ENCODE results near the gene NDUFS4.

NDUFS4 gene

DNA sequence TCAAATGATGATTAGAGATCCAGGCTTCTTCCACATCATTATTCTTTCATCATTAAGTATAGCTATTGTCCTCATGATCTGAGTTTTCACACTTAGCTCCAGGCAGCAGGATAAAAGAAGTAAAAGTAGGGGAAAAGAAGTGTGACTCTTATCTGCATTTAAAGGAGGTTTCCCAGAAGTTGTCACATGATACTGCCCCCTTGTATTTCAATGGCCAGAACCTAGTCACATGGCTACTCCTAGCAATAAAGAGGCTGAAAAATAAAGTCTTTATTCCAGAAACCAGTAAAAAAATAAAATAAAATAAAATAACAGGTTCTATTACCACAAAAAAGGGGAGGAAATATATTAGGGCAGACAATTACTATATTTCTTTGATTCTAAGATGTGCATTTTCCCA, 5.3 kb upstream of the NDUFS4 start:
- Histone ChIP-seq H3K9me3 (ENCODE audit: control insufficient read depth, insufficient read depth, low read length) (no peaks in the 10 kb centered on the region), H3K9ac (ENCODE audit: low read depth, low read length) (no peak overlapping the region), H3K4me1 (ENCODE audit: insufficient read depth, low read length) (no peaks in the 10 kb centered on the region), H3K36me3 (ENCODE audit: insufficient read depth, low read length) (no peaks in the 10 kb centered on the region)

DNA sequence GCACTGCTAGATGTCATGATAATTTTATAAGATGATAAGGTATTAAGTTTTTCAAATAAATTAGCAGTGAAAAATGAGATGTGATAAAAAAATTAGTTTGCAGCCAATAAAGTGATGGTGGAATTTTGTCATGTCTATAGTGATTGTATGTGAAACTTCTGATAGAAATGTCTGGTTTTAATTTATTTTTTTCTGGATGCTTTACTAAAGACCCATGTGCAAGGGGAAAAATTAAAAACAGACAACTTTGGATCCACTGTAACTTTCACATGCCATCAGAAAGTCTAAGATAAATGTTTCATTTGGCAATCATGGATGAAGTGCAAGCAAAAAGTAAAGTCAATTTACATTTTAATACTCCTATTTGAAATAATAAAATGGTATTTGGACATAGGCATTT, 4.4 kb upstream of the NDUFS4 start:
- no peaks in the 10 kb centered on the region for H3K36me3 ChIP-seq (ENCODE audit: insufficient read depth, low read length)
- no peaks in the 10 kb centered on the region for H3K9me3 ChIP-seq (ENCODE audit: control insufficient read depth, insufficient read depth, low read length)
- H3K4me1 ChIP-seq (ENCODE audit: insufficient read depth, low read length) = no peaks in the 10 kb centered on the region
- no peak overlapping the region for H3K9ac ChIP-seq (ENCODE audit: low read depth, low read length)

DNA sequence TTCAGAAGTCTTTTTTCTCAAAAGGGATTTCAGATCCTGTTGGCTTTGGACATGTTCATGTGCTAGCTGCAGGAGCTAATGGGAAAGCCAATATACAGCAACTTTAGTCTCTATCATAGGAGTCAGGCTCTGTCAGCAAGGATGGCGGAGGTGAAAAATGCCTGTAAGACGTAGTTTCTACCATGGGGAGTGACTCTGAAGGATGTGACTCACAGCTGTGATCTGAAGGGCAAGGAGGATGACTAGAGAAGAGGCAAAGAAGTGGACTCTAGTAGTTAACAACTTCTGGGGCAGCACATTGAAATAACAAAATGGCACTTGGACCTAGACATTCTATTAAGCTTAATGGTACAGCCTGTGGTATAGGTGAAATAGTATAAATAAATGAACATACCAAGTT, 3.1 kb upstream of the NDUFS4 start:
- H3K9me3 ChIP-seq (ENCODE audit: control insufficient read depth, insufficient read depth, low read length) = no peaks in the 10 kb centered on the region
- H3K4me1 ChIP-seq (ENCODE audit: insufficient read depth, low read length) = no peaks in the 10 kb centered on the region
- no peak overlapping the region for H3K9ac ChIP-seq (ENCODE audit: low read depth, low read length)
- no peaks in the 10 kb centered on the region for H3K36me3 ChIP-seq (ENCODE audit: insufficient read depth, low read length)

- Histone ChIP-seq H3K4me1 (ENCODE audit: insufficient read depth, low read length) (no peaks in the 10 kb centered on the region), H3K9me3 (ENCODE audit: control insufficient read depth, insufficient read depth, low read length) (no peaks in the 10 kb centered on the region), H3K9ac (ENCODE audit: low read depth, low read length) (no peak overlapping the region), H3K36me3 (ENCODE audit: insufficient read depth, low read length) (no peaks in the 10 kb centered on the region)
These were observed 1.5 kb upstream of the NDUFS4 start for GRCh38 chr5:53558966-53559365.

DNA sequence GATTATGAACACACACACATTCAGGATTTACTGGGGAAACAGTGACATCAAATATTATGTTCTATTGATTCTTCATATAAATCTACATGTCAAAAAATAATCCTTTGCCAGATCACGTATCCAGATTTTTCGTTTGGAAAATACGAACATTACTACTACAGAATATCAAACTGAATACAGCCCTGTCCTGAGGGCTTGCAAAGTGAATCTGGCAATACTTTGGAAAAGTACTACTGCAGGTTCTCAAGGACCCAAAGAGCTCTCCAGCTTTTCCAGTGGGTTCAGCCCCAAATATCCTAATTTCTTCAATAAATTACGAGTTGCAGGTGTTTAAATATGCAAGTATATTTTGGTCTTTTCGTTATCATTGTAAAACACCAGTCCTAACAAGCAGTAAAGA, 411 bp upstream of the NDUFS4 start:
- Histone ChIP-seq H3K4me1 (ENCODE audit: insufficient read depth, low read length) (no peaks in the 10 kb centered on the region), H3K9me3 (ENCODE audit: control insufficient read depth, insufficient read depth, low read length) (no peaks in the 10 kb centered on the region), H3K9ac (ENCODE audit: low read depth, low read length) (peak overlapping the region; percentile 95), H3K36me3 (ENCODE audit: insufficient read depth, low read length) (no peaks in the 10 kb centered on the region)

DNA sequence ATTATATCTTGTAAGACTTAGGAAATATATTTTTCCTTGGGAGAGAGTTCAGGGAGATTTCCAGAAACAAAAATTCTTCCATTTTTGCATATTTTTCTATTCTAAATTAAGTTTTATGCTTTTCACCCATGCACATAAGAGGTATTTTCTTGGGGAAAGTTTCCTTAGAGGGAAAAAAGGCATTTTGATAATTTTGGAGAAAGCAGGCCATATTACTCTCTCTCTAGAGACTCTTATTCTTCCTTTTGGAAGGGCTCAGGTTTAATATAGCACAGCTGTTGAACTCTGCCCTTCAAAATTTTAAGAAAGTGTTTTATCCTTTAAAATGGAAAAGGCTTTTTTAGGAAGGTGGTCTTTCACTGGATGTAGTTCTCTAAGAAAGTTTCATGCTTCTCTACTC, 8.0 kb downstream of the NDUFS4 start:
- Histone ChIP-seq H3K36me3 (ENCODE audit: insufficient read depth, low read length) (no peaks in the 10 kb centered on the region), H3K9ac (ENCODE audit: low read depth, low read length) (no peak overlapping the region), H3K9me3 (ENCODE audit: control insufficient read depth, insufficient read depth, low read length) (no peaks in the 10 kb centered on the region), H3K4me1 (ENCODE audit: insufficient read depth, low read length) (no peaks in the 10 kb centered on the region)

GRCh38 chr5:53568871-53569270, 8.4 kb downstream of the NDUFS4 start:
- no peaks in the 10 kb centered on the region for H3K4me1 ChIP-seq (ENCODE audit: insufficient read depth, low read length)
- no peak overlapping the region for H3K9ac ChIP-seq (ENCODE audit: low read depth, low read length)
- no peaks in the 10 kb centered on the region for H3K36me3 ChIP-seq (ENCODE audit: insufficient read depth, low read length)
- H3K9me3 ChIP-seq (ENCODE audit: control insufficient read depth, insufficient read depth, low read length) = no peaks in the 10 kb centered on the region

GRCh38 chr5:53569453-53569852, 9.0 kb downstream of the NDUFS4 start:
- Histone ChIP-seq H3K36me3 (ENCODE audit: insufficient read depth, low read length) (no peaks in the 10 kb centered on the region), H3K9ac (ENCODE audit: low read depth, low read length) (no peak overlapping the region), H3K9me3 (ENCODE audit: control insufficient read depth, insufficient read depth, low read length) (no peaks in the 10 kb centered on the region), H3K4me1 (ENCODE audit: insufficient read depth, low read length) (no peaks in the 10 kb centered on the region)

GRCh38 chr5:53571403-53571802, 11.0 kb downstream of the NDUFS4 start:
- H3K9ac ChIP-seq (ENCODE audit: low read depth, low read length) = no peak overlapping the region
- H3K36me3 ChIP-seq (ENCODE audit: insufficient read depth, low read length) = no peaks in the 10 kb centered on the region
- no peaks in the 10 kb centered on the region for H3K9me3 ChIP-seq (ENCODE audit: control insufficient read depth, insufficient read depth, low read length)
- H3K4me1 ChIP-seq (ENCODE audit: insufficient read depth, low read length) = no peaks in the 10 kb centered on the region

- Histone ChIP-seq H3K36me3 (ENCODE audit: insufficient read depth, low read length) (no peaks in the 10 kb centered on the region), H3K9me3 (ENCODE audit: control insufficient read depth, insufficient read depth, low read length) (no peaks in the 10 kb centered on the region), H3K4me1 (ENCODE audit: insufficient read depth, low read length) (no peaks in the 10 kb centered on the region)
These were observed 14.7 kb downstream of the NDUFS4 start for GRCh38 chr5:53575101-53575500.

DNA sequence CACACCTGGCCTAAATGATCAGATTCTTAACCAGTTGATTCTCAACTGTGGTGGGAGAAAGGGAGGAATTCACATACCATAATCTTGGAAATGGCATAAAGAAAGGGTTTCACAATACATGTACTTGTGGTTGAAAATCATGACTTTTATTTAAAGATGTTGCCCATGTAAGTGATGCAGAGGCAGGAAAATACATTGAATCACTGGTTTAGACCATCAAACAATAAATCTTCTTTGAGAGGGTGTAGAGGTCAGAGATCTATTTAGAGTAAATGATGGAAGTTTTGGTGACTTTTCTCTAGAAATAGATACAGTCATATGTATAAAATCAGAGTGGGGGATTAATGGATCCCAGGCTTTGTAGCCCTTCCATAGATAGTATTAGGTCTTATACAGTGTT, 15.4 kb downstream of the NDUFS4 start:
- H3K4me1 ChIP-seq (ENCODE audit: insufficient read depth, low read length) = no peaks in the 10 kb centered on the region
- H3K9ac ChIP-seq (ENCODE audit: low read depth, low read length) = no peak overlapping the region
- H3K9me3 ChIP-seq (ENCODE audit: control insufficient read depth, insufficient read depth, low read length) = no peaks in the 10 kb centered on the region
- no peaks in the 10 kb centered on the region for H3K36me3 ChIP-seq (ENCODE audit: insufficient read depth, low read length)

More at GRCh38 chr5:53575101-53575500, 14.7 kb downstream of the NDUFS4 start:
- no peak overlapping the region for H3K9ac ChIP-seq (ENCODE audit: low read depth, low read length)

DNA sequence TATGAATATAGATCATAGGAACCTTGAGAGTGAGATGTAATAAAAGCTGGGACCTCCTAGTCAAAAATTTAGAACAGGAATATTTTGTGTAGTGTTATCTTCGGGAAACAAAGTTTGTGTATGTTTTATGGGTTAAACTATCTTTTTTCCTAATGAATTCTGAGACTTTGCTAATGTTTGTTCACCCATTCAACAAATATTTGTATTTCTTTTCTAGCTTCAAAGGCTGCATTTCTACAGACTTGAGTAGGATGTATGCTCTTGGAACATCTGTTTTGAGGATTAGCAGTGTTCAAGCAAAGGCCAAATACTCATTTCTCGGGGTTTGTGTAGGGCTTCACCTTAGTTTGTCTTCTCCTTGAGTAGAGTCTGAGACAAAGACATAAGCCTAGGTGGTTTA, 16.2 kb downstream of the NDUFS4 start:
- no peak overlapping the region for H3K9ac ChIP-seq (ENCODE audit: low read depth, low read length)
- no peaks in the 10 kb centered on the region for H3K9me3 ChIP-seq (ENCODE audit: control insufficient read depth, insufficient read depth, low read length)
- H3K4me1 ChIP-seq (ENCODE audit: insufficient read depth, low read length) = no peaks in the 10 kb centered on the region
- no peaks in the 10 kb centered on the region for H3K36me3 ChIP-seq (ENCODE audit: insufficient read depth, low read length)

GRCh38 chr5:53578854-53579253, 18.4 kb downstream of the NDUFS4 start:
- Histone ChIP-seq H3K9ac (ENCODE audit: low read depth, low read length) (no peak overlapping the region), H3K36me3 (ENCODE audit: insufficient read depth, low read length) (no peaks in the 10 kb centered on the region), H3K4me1 (ENCODE audit: insufficient read depth, low read length) (no peaks in the 10 kb centered on the region), H3K9me3 (ENCODE audit: control insufficient read depth, insufficient read depth, low read length) (no peaks in the 10 kb centered on the region)

DNA sequence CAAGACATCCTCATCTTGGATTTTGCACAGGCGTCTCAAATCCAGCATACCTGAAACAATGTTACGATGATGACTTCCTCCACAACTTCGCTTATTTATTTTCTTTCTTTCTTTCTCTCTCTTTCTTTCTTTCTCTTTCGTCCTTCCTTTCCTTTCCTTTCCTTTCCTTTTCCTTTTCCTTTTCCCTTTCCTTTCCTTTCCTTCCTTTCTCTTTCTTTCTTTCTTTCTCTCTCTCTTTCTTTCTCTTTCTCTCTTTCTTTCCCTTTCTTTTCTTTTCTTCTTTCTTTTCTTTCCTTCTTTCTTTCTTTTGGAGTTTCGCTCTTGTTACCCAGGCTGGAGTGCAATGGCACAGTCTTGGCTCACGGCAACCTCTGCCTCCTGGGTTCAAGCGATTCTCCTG, 20.1 kb downstream of the NDUFS4 start:
- H3K4me1 ChIP-seq (ENCODE audit: insufficient read depth, low read length) = no peaks in the 10 kb centered on the region
- no peaks in the 10 kb centered on the region for H3K36me3 ChIP-seq (ENCODE audit: insufficient read depth, low read length)
- no peaks in the 10 kb centered on the region for H3K9me3 ChIP-seq (ENCODE audit: control insufficient read depth, insufficient read depth, low read length)
- no peak overlapping the region for H3K9ac ChIP-seq (ENCODE audit: low read depth, low read length)

DNA sequence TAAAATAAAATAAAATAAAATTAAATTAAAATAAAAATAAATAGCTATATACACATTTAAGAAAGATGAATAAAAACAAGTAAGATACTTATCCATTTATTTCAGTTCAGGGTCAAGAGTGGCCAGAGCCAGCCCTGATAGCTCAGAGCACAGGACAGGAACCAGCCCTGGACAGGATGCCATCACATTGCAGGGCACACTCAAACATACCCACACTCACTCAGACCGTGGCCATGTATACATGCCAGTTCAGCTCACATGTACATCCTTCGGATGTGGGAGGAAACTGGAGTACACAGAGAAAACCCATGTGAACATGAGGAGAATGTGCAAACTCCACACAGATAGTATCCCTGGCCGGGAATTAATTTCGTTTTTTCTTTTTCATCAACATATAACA, 21.8 kb downstream of the NDUFS4 start:
- Histone ChIP-seq H3K4me1 (ENCODE audit: insufficient read depth, low read length) (no peaks in the 10 kb centered on the region), H3K36me3 (ENCODE audit: insufficient read depth, low read length) (no peaks in the 10 kb centered on the region), H3K9me3 (ENCODE audit: control insufficient read depth, insufficient read depth, low read length) (no peaks in the 10 kb centered on the region), H3K9ac (ENCODE audit: low read depth, low read length) (no peak overlapping the region)

DNA sequence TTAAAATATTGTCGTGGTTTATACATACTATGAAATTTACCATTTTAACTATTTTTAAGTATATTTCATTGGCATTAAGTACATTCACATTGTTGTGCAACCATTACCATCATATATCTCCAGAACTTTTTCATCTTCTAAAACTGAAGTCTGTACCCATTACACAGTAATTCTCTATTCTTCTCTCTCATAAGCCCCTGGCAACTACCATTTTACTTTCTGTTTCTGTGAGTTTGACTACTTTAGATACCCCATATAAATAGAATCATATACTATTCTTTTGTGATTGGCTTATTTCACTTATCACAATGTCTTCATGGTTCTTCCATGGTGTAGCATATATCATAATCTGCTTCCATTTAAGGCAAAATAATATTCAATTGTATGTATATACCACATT, 30.3 kb downstream of the NDUFS4 start:
- Histone ChIP-seq H3K9ac (ENCODE audit: low read depth, low read length) (no peak overlapping the region), H3K36me3 (ENCODE audit: insufficient read depth, low read length) (no peaks in the 10 kb centered on the region), H3K4me1 (ENCODE audit: insufficient read depth, low read length) (no peaks in the 10 kb centered on the region), H3K9me3 (ENCODE audit: control insufficient read depth, insufficient read depth, low read length) (no peaks in the 10 kb centered on the region)

All from ES-I3 (cell line).